WERI-Rb-1 (cell line): ENCODE measurements around the gene KLHL24.
"Not testable (repeated sequence)": the region's sequence is repeated elsewhere in the genome, so short reads cannot be mapped to it uniquely, and the experiment has no call there.

Experiments
- DNase-seq: peaks from one replicate; pipeline ENCODE4 v3.0.0-alpha.2; 2020
- H3K27ac ChIP-seq: fragments of 250-450 bp; sonication (Bioruptor Pico); 2 replicates; pipeline ENCODE4 v1.5.1; 2020; ENCODE audit warnings: mild to moderate bottlenecking, moderate library complexity
- H3K27me3 ChIP-seq: fragments of 250-450 bp; sonication (Bioruptor Pico); 2 replicates; pipeline ENCODE4 v1.5.1; 2021; ENCODE audit warnings: mild to moderate bottlenecking, low read depth, moderate library complexity; ENCODE audit not compliant: insufficient read depth, severe bottlenecking
- H3K36me3 ChIP-seq: fragments of 250-450 bp; sonication (Bioruptor Pico); 2 replicates; pipeline ENCODE4 v1.5.1; 2020; ENCODE audit warnings: mild to moderate bottlenecking, moderate library complexity
- H3K4me3 ChIP-seq: 2 replicates; pipeline ENCODE4 v1.5.1; 2011; ENCODE audit warnings: low read depth, mild to moderate bottlenecking, control low read depth, low read length
- H3K9me3 ChIP-seq: fragments of 250-450 bp; sonication (Bioruptor Pico); 2 replicates; pipeline ENCODE4 v1.5.1; 2021; ENCODE audit warnings: mild to moderate bottlenecking, moderate library complexity; ENCODE audit not compliant: severe bottlenecking
- CTCF ChIP-seq: IDR thresholded peaks from 2 replicates; pipeline ENCODE4 v1.5.1; 2011; ENCODE audit warnings: low read depth, mild to moderate bottlenecking, control low read depth, inconsistent platforms, low read length

Gene KLHL24

GRCh38 chr3:183687705-183688104 lies 52.3 kb downstream of the KLHL24 start:
- H3K9me3 ChIP-seq, result no peaks in the 10 kb centered on the region
- no peaks in the 10 kb centered on the region for H3K27me3 ChIP-seq
- no peak overlapping the region for H3K4me3 ChIP-seq
- no peaks in the 10 kb centered on the region for H3K36me3 ChIP-seq
- no peak for DNase-seq
- no peak overlapping the region for H3K27ac ChIP-seq
- no peak for TF ChIP-seq CTCF

- Histone ChIP-seq H3K9me3 (no peaks in the 10 kb centered on the region), H3K4me3 (no peak overlapping the region), H3K36me3 (no peaks in the 10 kb centered on the region), H3K27me3 (no peaks in the 10 kb centered on the region), H3K27ac (no peak overlapping the region)
- TF ChIP-seq CTCF, result no peak
- DNase-seq, result no peak
Measured at GRCh38 chr3:183688874-183689273, 53.5 kb downstream of the KLHL24 start.

GRCh38 chr3:183689621-183690020 lies 54.2 kb downstream of the KLHL24 start:
- H3K36me3 ChIP-seq, H3K27ac ChIP-seq, H3K9me3 ChIP-seq, H3K4me3 ChIP-seq, DNase-seq, H3K27me3 ChIP-seq: not testable (repeated sequence)

- Histone ChIP-seq H3K36me3 (no peaks in the 10 kb centered on the region), H3K27me3 (no peaks in the 10 kb centered on the region), H3K9me3 (no peaks in the 10 kb centered on the region), H3K4me3 (no peak overlapping the region), H3K27ac (no peak overlapping the region)
- no peak for DNase-seq
- no peak for TF ChIP-seq CTCF
Measured at GRCh38 chr3:183690402-183690995, 55.1 kb downstream of the KLHL24 start.

GRCh38 chr3:183692436-183692835 lies 57.0 kb downstream of the KLHL24 start:
- Histone ChIP-seq H3K9me3 (no peaks in the 10 kb centered on the region), H3K4me3 (no peak overlapping the region), H3K36me3 (no peaks in the 10 kb centered on the region), H3K27ac (no peak overlapping the region), H3K27me3 (no peaks in the 10 kb centered on the region)
- no peak for TF ChIP-seq CTCF
- DNase-seq, result no peak

GRCh38 chr3:183695569-183696364 lies 60.3 kb downstream of the KLHL24 start:
- H3K27me3 ChIP-seq, result no peaks in the 10 kb centered on the region
- H3K9me3 ChIP-seq, result no peaks in the 10 kb centered on the region
- no peak overlapping the region for H3K27ac ChIP-seq
- DNase-seq, result no peak
- no peak for TF ChIP-seq CTCF
- H3K36me3 ChIP-seq, result peaks cover 8% of the 10 kb centered on the region
- H3K4me3 ChIP-seq, result no peak overlapping the region
